A204.1 (cell line): ENCODE data around the gene HIF1AN.
A peak's percentile ranks its signal among the peaks of the same experiment; 100 is the strongest.

Experiments used
- FAIRE-seq: peaks from 2 replicates; lab custom pipeline; 2012; peaks lifted over from hg19 to GRCh38; lab: Jason Lieb, UNC

The HIF1AN gene

GRCh38 chr10:100522107-100522801, 13.5 kb upstream of the HIF1AN start:
- FAIRE-seq: no peak

DNA sequence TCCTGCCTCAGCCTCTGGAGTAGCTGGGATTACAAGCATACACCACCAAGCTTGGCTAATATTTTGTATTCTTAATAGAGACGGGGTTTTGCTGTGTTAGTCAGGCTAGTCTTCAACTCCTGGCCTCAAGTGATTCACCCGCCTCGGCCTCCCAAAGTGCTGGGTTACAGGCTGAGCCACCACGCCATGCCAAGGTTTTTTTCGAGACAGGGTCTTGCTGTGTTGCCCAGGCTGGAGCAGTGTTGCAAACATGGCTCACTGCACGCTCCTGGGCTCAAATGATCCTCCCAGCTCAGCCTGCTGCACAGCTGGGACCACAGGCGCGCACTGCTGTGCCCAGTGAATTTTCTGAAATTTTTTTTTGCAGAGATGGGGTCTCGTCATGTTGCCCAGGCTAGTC, 12.8 kb upstream of the HIF1AN start:
- FAIRE-seq: no peak

DNA sequence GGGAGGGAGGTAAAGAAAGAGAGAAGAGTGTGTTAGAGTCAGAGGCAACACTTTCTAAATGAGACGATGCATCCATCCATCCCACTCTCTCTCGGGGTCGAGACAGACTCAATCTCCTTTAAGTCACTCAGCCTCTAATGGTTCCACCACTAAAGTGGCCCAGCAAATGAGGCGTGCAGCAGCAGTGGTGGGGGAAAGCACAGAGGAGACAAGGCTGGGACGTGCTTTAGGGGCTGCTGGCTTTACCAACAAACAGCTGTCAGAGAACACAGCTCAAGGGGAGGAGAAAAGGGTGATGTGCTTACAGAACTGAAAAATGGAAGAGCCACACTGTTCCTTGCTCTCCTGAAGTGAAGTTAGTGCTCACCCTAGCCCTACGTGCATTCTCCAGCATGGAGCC, 11.5 kb upstream of the HIF1AN start:
- no peak for FAIRE-seq

- FAIRE-seq: no peak
Observed at GRCh38 chr10:100524638-100525037, 11.1 kb upstream of the HIF1AN start.

GRCh38 chr10:100528123-100528886, 7.4 kb upstream of the HIF1AN start:
- no peak for FAIRE-seq

GRCh38 chr10:100528921-100529474, 6.7 kb upstream of the HIF1AN start:
- no peak for FAIRE-seq

DNA sequence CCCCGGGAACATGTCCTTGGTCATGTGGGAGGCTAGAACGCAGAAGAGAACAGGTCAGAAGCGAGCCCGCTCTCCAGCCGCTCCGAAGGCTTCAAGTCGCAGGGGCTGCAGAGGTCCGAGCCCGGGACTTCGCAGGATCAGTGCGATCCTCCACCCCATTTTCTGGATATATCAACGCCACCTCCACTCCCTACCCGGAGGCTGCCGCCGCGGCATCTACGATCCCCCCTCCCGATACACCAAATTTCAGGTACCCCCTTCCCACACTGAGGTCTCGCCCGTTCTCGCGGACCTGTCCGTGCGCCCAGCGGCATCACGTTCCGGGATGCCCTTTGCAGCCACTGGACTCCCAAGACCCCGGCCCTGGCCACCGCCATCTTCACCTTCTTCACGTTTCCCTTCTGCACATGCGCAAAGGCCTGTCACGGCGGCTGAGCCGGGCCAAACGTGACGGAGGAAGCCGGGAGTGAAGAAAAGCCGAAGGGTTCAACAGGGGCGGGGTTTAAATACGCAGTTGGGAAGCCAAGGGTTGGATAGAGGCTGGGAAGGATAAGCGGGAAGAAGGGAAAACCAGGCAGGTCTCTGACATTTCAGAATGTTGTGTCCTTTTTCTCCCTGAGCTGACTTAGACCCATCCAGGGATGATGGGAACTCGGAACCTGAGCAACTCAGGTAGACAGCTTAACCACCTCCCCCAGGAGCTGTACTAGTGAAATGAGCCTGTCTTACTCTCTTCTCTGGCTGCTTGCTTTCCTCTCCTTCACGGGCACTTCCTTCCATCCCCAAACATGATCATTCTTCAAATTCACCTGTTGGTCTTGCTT, 6.1 kb upstream of the HIF1AN start, which contains the start of gene NDUFB8:
TSS of gene NDUFB8 (minus strand) at position 397 of the 824 bp plus-strand sequence. CDS start at position 377, 20 bp downstream.
- peak; percentile 90 for FAIRE-seq

GRCh38 chr10:100531761-100532160, 4.0 kb upstream of the HIF1AN start:
- FAIRE-seq: no peak

GRCh38 chr10:100534726-100535125, 1.0 kb upstream of the HIF1AN start:
- no peak for FAIRE-seq

- no peak for FAIRE-seq
Observed at GRCh38 chr10:100535338-100535714, 417 bp upstream of the HIF1AN start.

- FAIRE-seq: no peak
Observed at GRCh38 chr10:100537475-100537874, 1.7 kb downstream of the HIF1AN start.

DNA sequence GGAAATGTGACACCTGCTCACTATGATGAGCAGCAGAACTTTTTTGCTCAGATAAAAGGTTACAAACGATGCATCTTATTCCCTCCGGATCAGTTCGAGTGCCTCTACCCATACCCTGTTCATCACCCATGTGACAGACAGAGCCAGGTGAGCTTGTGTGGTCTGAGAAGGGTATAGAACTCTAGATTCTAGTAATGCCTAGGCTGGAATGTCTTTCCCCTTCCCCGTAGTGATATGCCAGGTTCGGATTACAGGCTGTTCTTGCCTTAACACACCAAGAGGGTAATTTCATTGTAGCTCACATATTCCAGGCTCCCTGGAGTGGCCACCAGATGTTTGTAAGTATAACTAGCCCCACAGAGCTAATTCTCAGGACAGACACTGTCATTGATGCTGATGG, 9.2 kb downstream of the HIF1AN start:
- FAIRE-seq: no peak

- no peak for FAIRE-seq
Observed at GRCh38 chr10:100551196-100551595, 15.5 kb downstream of the HIF1AN start.

- FAIRE-seq: no peak
Observed at GRCh38 chr10:100551738-100552137, 16.0 kb downstream of the HIF1AN start.

- no peak for FAIRE-seq
Observed at GRCh38 chr10:100553929-100554328, 18.2 kb downstream of the HIF1AN start.

DNA sequence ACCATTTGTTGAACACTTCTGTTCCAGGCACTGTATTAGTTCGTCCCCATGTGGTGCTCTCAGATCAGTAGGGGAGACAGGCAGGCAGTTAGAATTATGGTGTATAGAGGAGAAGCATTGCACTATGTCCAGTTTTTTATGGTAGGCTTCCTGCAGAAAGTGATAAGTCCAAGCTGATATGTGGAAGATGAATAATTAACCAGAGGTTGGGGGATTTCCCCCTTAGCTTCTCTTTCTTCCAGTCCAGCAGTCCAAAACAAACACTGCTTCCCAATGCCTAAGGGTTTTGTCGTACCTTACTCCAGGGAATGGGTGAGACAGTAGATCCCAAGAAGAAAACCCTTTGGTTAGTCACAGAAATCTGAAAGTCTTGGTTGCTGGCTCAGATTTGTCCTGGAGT, 19.2 kb downstream of the HIF1AN start:
- no peak for FAIRE-seq

DNA sequence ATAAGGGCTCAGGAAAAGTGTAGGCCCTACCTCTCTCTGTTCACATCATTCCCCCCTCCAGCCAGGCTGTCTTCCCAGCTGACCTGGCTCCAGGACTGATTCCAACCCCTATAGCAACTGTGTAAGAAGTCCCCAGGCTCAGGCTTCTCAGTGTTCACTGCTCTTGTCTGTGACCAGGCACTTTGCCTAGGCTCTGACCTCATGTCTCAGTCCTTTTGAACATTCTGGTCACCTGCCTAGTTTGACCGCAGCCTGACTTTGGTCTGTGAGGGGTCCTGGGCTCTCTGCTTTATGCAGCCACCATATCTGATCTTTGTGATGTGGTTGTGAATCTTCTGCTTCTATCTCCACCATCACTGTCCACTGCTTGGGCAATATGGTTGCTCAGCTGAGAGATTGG, 24.5 kb downstream of the HIF1AN start:
- FAIRE-seq: no peak

DNA sequence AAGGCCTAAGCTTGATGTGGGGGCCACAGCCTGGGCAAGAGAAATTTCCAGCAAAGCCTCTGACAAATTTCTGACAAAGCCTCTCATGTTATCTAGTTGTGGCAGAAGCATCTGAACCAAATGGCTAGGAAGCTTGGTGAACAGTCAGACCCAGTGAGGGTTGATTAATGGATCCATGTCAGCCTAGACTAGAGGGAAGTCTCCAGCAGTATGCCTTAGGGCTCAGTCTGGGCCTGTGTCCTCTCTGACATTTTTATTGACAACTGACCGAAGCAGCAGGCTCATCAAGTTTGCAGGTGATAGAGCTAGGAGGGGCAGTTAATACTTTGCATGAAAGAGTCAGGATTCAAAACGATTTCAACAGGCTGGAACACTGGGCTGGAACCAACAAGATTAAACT, 25.3 kb downstream of the HIF1AN start:
- no peak for FAIRE-seq

DNA sequence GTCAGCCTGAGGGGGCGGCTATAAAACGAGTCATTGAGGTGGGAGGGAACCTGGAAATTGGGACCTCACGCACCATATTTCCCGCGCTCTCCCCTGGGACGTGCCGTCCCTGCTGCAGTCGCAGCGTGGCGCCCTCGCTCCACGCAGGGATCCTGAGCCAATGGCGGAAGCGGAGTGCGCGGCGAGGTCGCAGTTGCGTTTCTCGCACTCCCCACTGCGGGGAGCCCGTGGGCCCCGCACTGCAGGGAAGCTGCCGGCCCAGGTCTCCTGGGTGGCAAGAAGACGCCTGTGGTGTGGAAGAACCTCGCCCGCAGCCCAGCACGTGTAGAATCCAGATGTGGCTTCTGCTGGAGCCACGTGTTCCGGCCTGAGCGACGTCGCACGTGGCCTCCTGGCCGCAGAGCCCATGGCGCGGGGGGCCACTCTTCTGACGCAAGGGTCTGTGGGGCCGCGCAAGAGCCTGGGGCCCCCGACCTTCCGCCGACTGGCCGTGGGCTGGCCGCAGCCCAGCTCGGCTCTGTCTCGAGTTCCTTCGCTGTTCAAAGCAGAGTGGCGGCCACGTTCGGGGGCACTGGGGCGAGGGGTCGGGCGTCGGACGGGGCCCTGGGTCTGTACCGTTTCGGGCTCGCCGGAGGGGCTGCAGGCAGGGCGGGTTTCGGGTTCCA, 26.4 kb downstream of the HIF1AN start:
- no peak for FAIRE-seq

GRCh38 chr10:100565206-100565985, 29.7 kb downstream of the HIF1AN start:
- no peak for FAIRE-seq

- FAIRE-seq: no peak
Observed at GRCh38 chr10:100566561-100566960, 30.8 kb downstream of the HIF1AN start.
